Endothelial cell of umbilical vein (primary cell): Measurements from ENCODE around the gene ATP2B2. TPM values are rescaled to one million over a fixed set of nuclear protein-coding genes. Genes with fewer than 3 reads are reported as not detected.

Source experiments
- BruUV-seq: library from RNA; stranded (reverse); fragments of 400-500 nt; replicated peaks from 2 replicates; lab custom pipeline; 2021; lab: Mats Ljungman, UMichigan
- CTCF ChIA-PET: fragments of 300-600, 350-600 bp; sonication (Branson Sonifier 250); formaldehyde crosslinking; loops from one replicate; lab custom pipeline; 2021; ENCODE audit warnings: antibody characterized with exemption, inconsistent platforms; lab: Charles Lee
- POLR2A ChIA-PET: fragments of 300-600, 350-600 bp; sonication (Branson Sonifier 250); formaldehyde crosslinking; loops from one replicate; lab custom pipeline; 2021; ENCODE audit warnings: antibody characterized with exemption, inconsistent platforms; lab: Charles Lee
- DNase-seq: peaks from one replicate; pipeline ENCODE4 v3.0.0-alpha.2; 2011; ENCODE audit warnings: low read depth, low spot score
- FAIRE-seq: peaks from 2 replicates; lab custom pipeline; 2011; peaks lifted over from hg19 to GRCh38; lab: Jason Lieb, UNC
- H2AFZ ChIP-seq: 2 replicates; pipeline ENCODE4 v1.6.0; 2012; ENCODE audit warnings: low read depth, low read length, control low read depth, inconsistent platforms
- H3K27ac ChIP-seq: 2 replicates; pipeline ENCODE4 v1.5.1; 2011; ENCODE audit warnings: low read depth, mild to moderate bottlenecking, control low read depth, low read length, moderate library complexity; ENCODE audit not compliant: insufficient read depth
- H3K27me3 ChIP-seq, 2 experiments: 2 replicates each; pipeline versions ENCODE4 v1.6.0 to v1.6.1; 2011; ENCODE audit warnings: low read length in 2 of 2, mixed read lengths in 1 of 2; ENCODE audit not compliant: control insufficient read depth in 2 of 2, insufficient read depth in 2 of 2
- H3K36me3 ChIP-seq, 2 experiments: 2 replicates in 1 of 2; 3 replicates in 1 of 2; pipeline ENCODE4 v1.5.1; 2011; ENCODE audit warnings: low read length in 2 of 2, mild to moderate bottlenecking in 1 of 2, moderate library complexity in 1 of 2; ENCODE audit not compliant: control insufficient read depth in 2 of 2, insufficient read depth in 2 of 2; ENCODE audit errors: extremely low read depth in 1 of 2
- H3K4me1 ChIP-seq: 3 replicates; pipeline ENCODE4 v1.5.1; 2011; ENCODE audit warnings: mild to moderate bottlenecking, low read length; ENCODE audit not compliant: control insufficient read depth, insufficient read depth; ENCODE audit errors: extremely low read depth
- H3K4me2 ChIP-seq: 2 replicates; pipeline ENCODE4 v1.6.1; 2011; ENCODE audit warnings: low read length, control low read depth, mixed read lengths; ENCODE audit not compliant: insufficient read depth
- H3K4me3 ChIP-seq, 3 experiments: fragments of 200-600 bp in 1 of 3; sonication (generic), shearing (Covaris generic) in 1 of 3; replicated peaks in 1 of 3; 2 replicates each; pipeline ENCODE4 v1.5.1; 2011 to 2016; ENCODE audit warnings: control low read depth in 3 of 3, low read length in 3 of 3, mild to moderate bottlenecking in 2 of 3, inconsistent platforms in 1 of 3, low read depth in 1 of 3, moderate library complexity in 1 of 3; ENCODE audit not compliant: insufficient read depth in 1 of 3
- H3K79me2 ChIP-seq: 2 replicates; pipeline ENCODE4 v1.6.0; 2012; ENCODE audit warnings: low read length, inconsistent platforms; ENCODE audit not compliant: control insufficient read depth, insufficient read depth
- H3K9ac ChIP-seq: replicated peaks from 2 replicates; pipeline ENCODE3; 2011; ENCODE audit warnings: low read length, control low read depth; ENCODE audit not compliant: insufficient read depth; ENCODE audit errors: extremely low read depth
- H3K9me1 ChIP-seq: replicated peaks from 3 replicates; pipeline ENCODE4 v1.6.0; 2011; ENCODE audit warnings: mild to moderate bottlenecking, low read length; ENCODE audit not compliant: control insufficient read depth, insufficient read depth; ENCODE audit errors: extremely low read depth
- H3K9me3 ChIP-seq: replicated peaks from 2 replicates; pipeline ENCODE4 v1.5.1; 2012; ENCODE audit warnings: low read length, inconsistent platforms; ENCODE audit not compliant: control insufficient read depth, insufficient read depth
- H4K20me1 ChIP-seq: replicated peaks from 2 replicates; pipeline ENCODE3; 2011; ENCODE audit warnings: mild to moderate bottlenecking, low read length; ENCODE audit not compliant: control insufficient read depth, insufficient read depth; ENCODE audit errors: extremely low read depth
- EZH2 ChIP-seq: IDR thresholded peaks from 2 replicates; pipeline ENCODE4 v1.6.1; 2012; ENCODE audit warnings: borderline replicate concordance, low read depth, mild to moderate bottlenecking, moderate library complexity, low read length, inconsistent platforms; ENCODE audit not compliant: severe bottlenecking
- FOS ChIP-seq: IDR thresholded peaks from 2 replicates; pipeline ENCODE4 v1.6.1; 2011; ENCODE audit warnings: mild to moderate bottlenecking, low read length, moderate library complexity, borderline replicate concordance; ENCODE audit not compliant: insufficient read depth
- GATA2 ChIP-seq: IDR thresholded peaks from 2 replicates; pipeline ENCODE4 v1.7.0; 2011; ENCODE audit warnings: low read depth, mild to moderate bottlenecking, moderate library complexity, mixed read lengths, low read length; ENCODE audit not compliant: insufficient read length, insufficient read depth
- JUN ChIP-seq: IDR thresholded peaks from 2 replicates; pipeline ENCODE4 v1.6.1; 2011; ENCODE audit warnings: borderline replicate concordance, low read depth; ENCODE audit not compliant: insufficient read length, insufficient read depth
- MYC ChIP-seq: IDR thresholded peaks from one replicate; pipeline ENCODE4 v1.6.1; 2011; ENCODE audit warnings: mild to moderate bottlenecking, low read depth, low read length
- POLR2A ChIP-seq: IDR thresholded peaks from 2 replicates; pipeline ENCODE4 v1.6.1; 2012; ENCODE audit warnings: low read depth, mild to moderate bottlenecking, control low read depth, low read length
- POLR2AphosphoS5 ChIP-seq: IDR thresholded peaks from 2 replicates; pipeline ENCODE4 v1.6.1; 2012; ENCODE audit warnings: low read depth, mild to moderate bottlenecking, control low read depth, low read length, moderate library complexity; ENCODE audit not compliant: insufficient read depth
- dilution Hi-C: fragments of 300-500 bp; cut with MboI; formaldehyde crosslinking; loops from one replicate; pipeline ENCODE4 v1.15.0; 2019; ENCODE audit warnings: low sequenced_read_pairs; ENCODE audit not compliant: extremely low pct_ligation_motif_present
- intact Hi-C: fragments of 100-400 bp; cut with micrococcal nuclease; formaldehyde crosslinking; loops from one replicate; pipeline ENCODE4 v1.10.0; 2022
- polyA plus RNA-seq, 4 experiments: library from polyadenylated mRNA; depleted of rRNA in 3 of 4; stranded (reverse) in 3 of 4; unstranded in 1 of 4; fragments of >200 nt; gene quantifications; 2 replicates each; pipeline versions ENCODE4 v1.2.1 to v1.2.3, GENCODE V29; 2011 to 2012; ENCODE audit warnings: missing spikeins in 1 of 4
- total RNA-seq: library from RNA; stranded (reverse); gene quantifications from 2 replicates; pipeline ENCODE4 v1.2.3, GENCODE V29; 2021
- TF ChIP-seq, protein P1 (sequence below), 2 donors: IDR thresholded peaks; 1 replicate in 1 of 2; 2 replicates in 1 of 2; pipeline ENCODE4 v1.5.1; 2011; ENCODE audit warnings: low read length in 2 of 2, mild to moderate bottlenecking in 2 of 2, moderate library complexity in 2 of 2, control low read depth in 1 of 2, inconsistent platforms in 1 of 2, low read depth in 1 of 2; ENCODE audit not compliant: insufficient read depth in 1 of 2; ENCODE audit errors: extremely low read depth in 1 of 2
- TF ChIP-seq, protein P2 (sequence below): IDR thresholded peaks from 2 replicates; pipeline ENCODE4 v1.6.1; 2011; ENCODE audit not compliant: insufficient read depth, insufficient read length

Gene ATP2B2
- total and polyA plus RNA-seq, 2 donors (not counting 3 experiments of a cell fraction or from before 2014, with no cell fraction given): not detected

GRCh38 chr3:10494180-10494579 is 11.2 kb downstream of the ATP2B2 start:
- TF ChIP-seq, protein P1, sequence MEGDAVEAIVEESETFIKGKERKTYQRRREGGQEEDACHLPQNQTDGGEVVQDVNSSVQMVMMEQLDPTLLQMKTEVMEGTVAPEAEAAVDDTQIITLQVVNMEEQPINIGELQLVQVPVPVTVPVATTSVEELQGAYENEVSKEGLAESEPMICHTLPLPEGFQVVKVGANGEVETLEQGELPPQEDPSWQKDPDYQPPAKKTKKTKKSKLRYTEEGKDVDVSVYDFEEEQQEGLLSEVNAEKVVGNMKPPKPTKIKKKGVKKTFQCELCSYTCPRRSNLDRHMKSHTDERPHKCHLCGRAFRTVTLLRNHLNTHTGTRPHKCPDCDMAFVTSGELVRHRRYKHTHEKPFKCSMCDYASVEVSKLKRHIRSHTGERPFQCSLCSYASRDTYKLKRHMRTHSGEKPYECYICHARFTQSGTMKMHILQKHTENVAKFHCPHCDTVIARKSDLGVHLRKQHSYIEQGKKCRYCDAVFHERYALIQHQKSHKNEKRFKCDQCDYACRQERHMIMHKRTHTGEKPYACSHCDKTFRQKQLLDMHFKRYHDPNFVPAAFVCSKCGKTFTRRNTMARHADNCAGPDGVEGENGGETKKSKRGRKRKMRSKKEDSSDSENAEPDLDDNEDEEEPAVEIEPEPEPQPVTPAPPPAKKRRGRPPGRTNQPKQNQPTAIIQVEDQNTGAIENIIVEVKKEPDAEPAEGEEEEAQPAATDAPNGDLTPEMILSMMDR (IDR thresholded peaks at IDR 0.05; ENCODE audit: extremely low read depth in 1 of 2, insufficient read depth in 1 of 2, low read depth in 1 of 2, low read length in 2 of 2): no peak
- TF ChIP-seq MYC: no peak
- no peak for TF ChIP-seq FOS
- no peak for TF ChIP-seq JUN
- no peak for TF ChIP-seq POLR2AphosphoS5
- TF ChIP-seq POLR2A: no peak
- no peak for TF ChIP-seq EZH2
- TF ChIP-seq, protein P2, sequence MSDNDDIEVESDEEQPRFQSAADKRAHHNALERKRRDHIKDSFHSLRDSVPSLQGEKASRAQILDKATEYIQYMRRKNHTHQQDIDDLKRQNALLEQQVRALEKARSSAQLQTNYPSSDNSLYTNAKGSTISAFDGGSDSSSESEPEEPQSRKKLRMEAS: no peak
- TF ChIP-seq GATA2: no peak
- no peak for DNase-seq
- BruUV-seq: no TSS peak
- H3K4me2 ChIP-seq: no peak overlapping the region
- FAIRE-seq: no peak
- dilution Hi-C loops: no loop called here
- H3K79me2 ChIP-seq: no peaks in the 10 kb centered on the region
- H3K4me3 ChIP-seq: no peak overlapping the region
- ChIA-PET POLR2A (no interaction called here), CTCF (no interaction called here)
- intact Hi-C loops: no loop called here
- H2AFZ ChIP-seq: no peak overlapping the region
- H3K4me1 ChIP-seq: no peaks in the 10 kb centered on the region
- no peaks in the 10 kb centered on the region for H3K36me3 ChIP-seq
- H3K9me1 ChIP-seq: no peaks in the 10 kb centered on the region
- no peak overlapping the region for H3K27ac ChIP-seq
- no peaks in the 10 kb centered on the region for H3K27me3 ChIP-seq
- no peak overlapping the region for H3K9ac ChIP-seq
- no peaks in the 10 kb centered on the region for H3K9me3 ChIP-seq
- H4K20me1 ChIP-seq: no peaks in the 10 kb centered on the region
